Vein endothelial cell (primary cell): ENCODE data around the gene FAM170B. TPM values are rescaled to one million over a fixed set of nuclear protein-coding genes. Genes with fewer than 3 reads are reported as not detected.

Experiments used
- total RNA-seq: library from RNA; depleted of rRNA; stranded (reverse); fragments of >200 nt; gene quantifications from 2 replicates; pipeline ENCODE4 v1.2.3, GENCODE V29; 2012

FAM170B gene
- not detected in 2 replicates for total RNA-seq

DNA sequence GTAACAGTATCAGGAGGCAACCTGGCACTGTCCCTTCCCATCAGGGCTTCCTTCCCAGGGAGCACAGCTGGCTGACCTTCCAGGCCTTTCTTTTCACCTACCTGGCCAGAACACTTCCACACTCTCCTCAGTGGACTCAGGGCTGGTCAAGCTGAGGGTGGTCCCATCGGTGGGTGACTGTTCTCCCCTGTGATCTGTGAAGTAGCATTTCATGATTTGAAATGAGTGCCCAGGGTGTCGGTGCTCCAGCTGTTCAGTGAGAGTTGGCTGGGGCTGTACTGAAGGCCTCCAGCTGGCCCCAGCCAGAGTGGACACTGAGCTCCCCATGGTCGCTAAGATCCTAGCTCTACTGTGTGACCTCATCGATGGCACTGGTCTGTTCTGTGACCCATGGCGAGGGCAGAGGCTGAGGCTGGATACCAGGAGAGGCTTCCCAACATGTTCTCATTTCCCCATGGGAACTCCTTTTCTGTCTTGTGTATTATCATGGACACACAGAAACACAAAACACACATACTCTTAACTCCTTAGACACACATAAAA lies at the start of gene FAM170B:
TSS of gene FAM170B (minus strand) at position 316 of the 543 bp plus-strand sequence. CDS start at position 213, 103 bp downstream.

GRCh38 chr10:49115015-49115795 lies 18.6 kb downstream of the FAM170B start, which contains the start of gene VSTM4:
VSTM4 (minus strand) TSS chr10:49115522; CDS start chr10:49115485, 37 bp downstream.

Other genes starting within 250 kb of the FAM170B start
- gene LRRC18, start 194.2 kb downstream of the FAM170B start, total RNA-seq = not detected in 2 replicates
- under 0.01 and 0.29 TPM in 2 replicates for gene VSTM4, start 18.5 kb downstream of the FAM170B start, total RNA-seq
- gene TMEM273, start 54.4 kb upstream of the FAM170B start, total RNA-seq = 4.6 and 24.1 TPM in 2 replicates
- not detected in 2 replicates for gene C10orf71, start 165.1 kb upstream of the FAM170B start, total RNA-seq